NCI-H1694 treated with DMSO at 0.1 percent for 48 hours (cell line): ENCODE data around the gene FLOT1.
"Not testable (repeated sequence)": the region's sequence is repeated elsewhere in the genome, so short reads cannot be mapped to it uniquely, and the experiment has no call there.

Source experiments
- DNase-seq: peaks from one replicate; lab custom pipeline; 2025; lab: John Stamatoyannopoulos, UW

Gene FLOT1

GRCh38 chr6:30723159-30723842 is 19.2 kb downstream of the FLOT1 start:
- DNase-seq = not testable (repeated sequence)

GRCh38 chr6:30722280-30723112 is 20.0 kb downstream of the FLOT1 start:
- DNase-seq = peak; percentile 48

GRCh38 chr6:30722025-30722279 is 20.5 kb downstream of the FLOT1 start:
- DNase-seq = not testable (repeated sequence)

- peak; percentile 70 for DNase-seq
Measured at GRCh38 chr6:30721198-30722024, 21.1 kb downstream of the FLOT1 start.

GRCh38 chr6:30720738-30721197 is 21.7 kb downstream of the FLOT1 start:
- DNase-seq = no peak

GRCh38 chr6:30719791-30720737 is 22.4 kb downstream of the FLOT1 start, which contains the start of gene TUBB:
Gene TUBB (plus strand): TSS chr6:30720352. CDS start chr6:30720507, 155 bp downstream.
- DNase-seq = peak; percentile 96

GRCh38 chr6:30719356-30719755 is 23.1 kb downstream of the FLOT1 start:
- no peak for DNase-seq

- not testable (repeated sequence) for DNase-seq
Measured at GRCh38 chr6:30717845-30718720, 24.4 kb downstream of the FLOT1 start.

GRCh38 chr6:30717129-30717844 is 25.2 kb downstream of the FLOT1 start, which contains the start of gene MDC1:
Gene MDC1 (minus strand): TSS chr6:30717281. CDS start chr6:30715175, 2,106 bp downstream.
- peak; percentile 98 for DNase-seq

GRCh38 chr6:30716879-30717128 is 25.7 kb downstream of the FLOT1 start:
- no peak for DNase-seq

- no peak for DNase-seq
Measured at GRCh38 chr6:30714263-30714662, 28.2 kb downstream of the FLOT1 start.

GRCh38 chr6:30712441-30712945 is 30.0 kb downstream of the FLOT1 start:
- DNase-seq = no peak

GRCh38 chr6:30711758-30712380 is 30.6 kb downstream of the FLOT1 start:
- DNase-seq = no peak

- DNase-seq = no peak
Measured at GRCh38 chr6:30709101-30709868, 33.2 kb downstream of the FLOT1 start.

GRCh38 chr6:30707281-30707850 is 35.1 kb downstream of the FLOT1 start:
- no peak for DNase-seq

GRCh38 chr6:30705620-30706019 is 36.9 kb downstream of the FLOT1 start:
- no peak for DNase-seq

GRCh38 chr6:30703821-30704220 is 38.7 kb downstream of the FLOT1 start:
- no peak for DNase-seq

GRCh38 chr6:30703011-30703410 is 39.5 kb downstream of the FLOT1 start:
- no peak for DNase-seq
